Caco-2 (cell line): ENCODE measurements around the gene FITM1. TPM values are rescaled to one million over a fixed set of nuclear protein-coding genes. Genes with fewer than 3 reads are reported as not detected.

ENCODE experiments used
- BruUV-seq: library from RNA; stranded (reverse); fragments of 400-500 nt; replicated peaks from 2 replicates; lab custom pipeline; 2021; lab: Mats Ljungman, UMichigan
- CTCF ChIA-PET: fragments of 300-600 bp; sonication (Branson Sonifier 250); formaldehyde crosslinking; loops from one replicate; lab custom pipeline; 2022; ENCODE audit warnings: antibody characterized with exemption; lab: Charles Lee
- POLR2A ChIA-PET: fragments of 300-600 bp; sonication (Branson Sonifier 250); formaldehyde crosslinking; loops from one replicate; lab custom pipeline; 2022; ENCODE audit warnings: antibody characterized with exemption; lab: Charles Lee
- DNase-seq, 2 experiments: peaks; one replicate each; pipeline versions ENCODE4 v3.0.0 to v3.0.0-alpha.2; 2020 to 2022
- H3K27me3 ChIP-seq: replicated peaks from 2 replicates; pipeline ENCODE4 v1.6.0; 2011; ENCODE audit warnings: low read length; ENCODE audit not compliant: control insufficient read depth, insufficient read depth
- H3K36me3 ChIP-seq: 2 replicates; pipeline ENCODE4 v1.5.1; 2011; ENCODE audit warnings: low read length; ENCODE audit not compliant: control insufficient read depth, insufficient read depth
- H3K4me1 ChIP-seq: fragments of 250-450 bp; sonication (Bioruptor Pico); 2 replicates; pipeline ENCODE4 v1.5.1; 2020; ENCODE audit warnings: mild to moderate bottlenecking
- H3K4me3 ChIP-seq: 2 replicates; pipeline ENCODE4 v1.5.1; 2011; ENCODE audit warnings: low read depth, mild to moderate bottlenecking, control low read depth, low read length
- H3K9me3 ChIP-seq: fragments of 250-450 bp; sonication (Bioruptor Pico); 2 replicates; pipeline ENCODE4 v1.5.1; 2020; ENCODE audit warnings: mild to moderate bottlenecking, moderate library complexity
- H3K27ac Mint-ChIP-seq: one replicate; pipeline ENCODE4 v1.8.0; 2022; ENCODE audit warnings: mixed read lengths; ENCODE audit not compliant: unreplicated experiment
- H3K27me3 Mint-ChIP-seq: one replicate; pipeline ENCODE4 v1.8.0; 2022; ENCODE audit warnings: mixed read lengths; ENCODE audit not compliant: insufficient read depth, unreplicated experiment
- H3K36me3 Mint-ChIP-seq: one replicate; pipeline ENCODE4 v1.8.0; 2022; ENCODE audit warnings: mild to moderate bottlenecking, mixed read lengths; ENCODE audit not compliant: insufficient read depth, unreplicated experiment
- H3K4me1 Mint-ChIP-seq: one replicate; pipeline ENCODE4 v1.8.0; 2022; ENCODE audit warnings: low read depth, mixed read lengths; ENCODE audit not compliant: unreplicated experiment
- H3K4me3 Mint-ChIP-seq: one replicate; pipeline ENCODE4 v1.8.0; 2022; ENCODE audit warnings: mild to moderate bottlenecking, moderate library complexity, mixed read lengths; ENCODE audit not compliant: unreplicated experiment
- H3K9me3 Mint-ChIP-seq: one replicate; pipeline ENCODE4 v1.8.0; 2022; ENCODE audit warnings: mixed read lengths; ENCODE audit not compliant: unreplicated experiment
- intact Hi-C: fragments of 100-400 bp; cut with micrococcal nuclease; formaldehyde crosslinking; loops from one replicate; pipeline ENCODE4 v1.10.0; 2022; ENCODE audit not compliant: unreplicated experiment
- total RNA-seq: library from RNA; stranded (reverse); gene quantifications from 2 replicates; pipeline ENCODE4 v1.2.3, GENCODE V29; 2022
- TF ChIP-seq, protein P1 (sequence below), 2 experiments: fragments of 200-600 bp in 1 of 2; IDR thresholded peaks; 1 replicate in 1 of 2; 2 replicates in 1 of 2; pipeline versions ENCODE4 v1.5.1 to v1.8.0; 2011 to 2022; ENCODE audit warnings: antibody characterized with exemption in 1 of 2, control low read depth in 1 of 2, inconsistent platforms in 1 of 2, low read depth in 1 of 2, low read length in 1 of 2, mild to moderate bottlenecking in 1 of 2, moderate library complexity in 1 of 2; ENCODE audit not compliant: insufficient read depth in 1 of 2, severe bottlenecking in 1 of 2, unreplicated experiment in 1 of 2

The FITM1 gene
- total RNA-seq, 1 experiment from 2014 or later: 0.39 TPM

DNA sequence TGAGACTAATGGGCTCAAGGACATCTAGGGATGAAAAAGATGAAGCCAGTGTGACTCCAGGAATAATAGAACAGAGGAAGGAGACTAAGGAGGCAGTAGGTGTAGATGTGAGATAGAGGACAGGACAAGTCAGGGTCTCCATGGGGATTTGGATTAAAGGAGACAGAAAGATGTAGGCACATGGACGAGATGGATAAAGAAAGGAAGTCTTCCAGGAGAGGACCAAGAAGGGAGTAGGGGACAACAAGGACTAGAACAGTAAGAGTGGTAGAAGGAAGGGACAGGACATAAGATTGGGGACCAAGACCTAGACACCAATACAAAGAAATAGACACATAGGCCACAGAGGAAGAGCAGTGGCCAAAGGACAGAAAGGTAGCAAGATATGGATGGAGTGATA is 43.5 kb upstream of the FITM1 start:
- Histone ChIP-seq H3K9me3 (no peaks in the 10 kb centered on the region), H3K4me1 (peaks cover 5% of the 10 kb centered on the region), H3K27me3 (no peaks in the 10 kb centered on the region), H3K36me3 (no peaks in the 10 kb centered on the region), H3K4me3 (no peak overlapping the region)
- CTCF ChIA-PET: interaction anchor here (1.2 to 1.3 kb wide), 2 partner anchors 22 to 28 kb away, joined by 4 to 5 read pairs; no protein-coding TSS in a partner anchor
- Mint-ChIP-seq H3K4me3 (no peak overlapping the region), H3K9me3 (no peaks in the 10 kb centered on the region), H3K36me3 (peaks cover 5% of the 10 kb centered on the region), H3K27ac (no peak overlapping the region), H3K27me3 (no peaks in the 10 kb centered on the region), H3K4me1 (peaks cover 6% of the 10 kb centered on the region)
- TF ChIP-seq, protein P1, sequence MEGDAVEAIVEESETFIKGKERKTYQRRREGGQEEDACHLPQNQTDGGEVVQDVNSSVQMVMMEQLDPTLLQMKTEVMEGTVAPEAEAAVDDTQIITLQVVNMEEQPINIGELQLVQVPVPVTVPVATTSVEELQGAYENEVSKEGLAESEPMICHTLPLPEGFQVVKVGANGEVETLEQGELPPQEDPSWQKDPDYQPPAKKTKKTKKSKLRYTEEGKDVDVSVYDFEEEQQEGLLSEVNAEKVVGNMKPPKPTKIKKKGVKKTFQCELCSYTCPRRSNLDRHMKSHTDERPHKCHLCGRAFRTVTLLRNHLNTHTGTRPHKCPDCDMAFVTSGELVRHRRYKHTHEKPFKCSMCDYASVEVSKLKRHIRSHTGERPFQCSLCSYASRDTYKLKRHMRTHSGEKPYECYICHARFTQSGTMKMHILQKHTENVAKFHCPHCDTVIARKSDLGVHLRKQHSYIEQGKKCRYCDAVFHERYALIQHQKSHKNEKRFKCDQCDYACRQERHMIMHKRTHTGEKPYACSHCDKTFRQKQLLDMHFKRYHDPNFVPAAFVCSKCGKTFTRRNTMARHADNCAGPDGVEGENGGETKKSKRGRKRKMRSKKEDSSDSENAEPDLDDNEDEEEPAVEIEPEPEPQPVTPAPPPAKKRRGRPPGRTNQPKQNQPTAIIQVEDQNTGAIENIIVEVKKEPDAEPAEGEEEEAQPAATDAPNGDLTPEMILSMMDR (IDR thresholded peaks at IDR 0.05; ENCODE audit: insufficient read depth in 1 of 2, low read depth in 1 of 2, low read length in 1 of 2, severe bottlenecking in 1 of 2, unreplicated experiment in 1 of 2): no peak
- intact Hi-C loops: no loop called here
- POLR2A ChIA-PET: no interaction called here
- no peak for DNase-seq
- BruUV-seq: no TSS peak

DNA sequence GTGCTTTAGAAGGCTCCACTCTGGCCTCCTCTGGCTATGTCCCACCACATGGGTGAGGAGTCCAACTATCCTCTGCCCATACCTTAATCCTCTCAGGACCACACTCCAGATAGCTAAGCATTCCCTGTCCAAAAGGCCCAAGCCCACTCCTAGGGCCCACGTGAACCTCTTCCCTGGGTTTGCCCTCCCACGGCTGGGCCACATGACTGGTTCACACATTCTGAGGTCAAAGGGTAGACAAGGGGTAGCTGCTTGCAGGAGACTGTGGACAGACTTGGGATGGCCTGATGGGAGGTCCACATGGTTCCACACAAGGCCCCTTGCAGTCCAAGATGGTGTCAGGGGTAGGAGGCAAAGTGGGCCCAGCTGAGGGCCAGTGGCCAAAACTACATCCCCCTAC is 42.4 kb upstream of the FITM1 start:
- H3K36me3 Mint-ChIP-seq: peaks cover 6% of the 10 kb centered on the region
- no peaks in the 10 kb centered on the region for H3K27me3 ChIP-seq
- BruUV-seq: no TSS peak
- ChIA-PET CTCF (no interaction called here), POLR2A (no interaction called here)
- DNase-seq: no peak
- H3K27me3 Mint-ChIP-seq: no peaks in the 10 kb centered on the region
- no peaks in the 10 kb centered on the region for H3K36me3 ChIP-seq
- no peaks in the 10 kb centered on the region for H3K9me3 Mint-ChIP-seq
- no peak overlapping the region for H3K4me3 ChIP-seq
- TF ChIP-seq, protein P1 (IDR thresholded peaks at IDR 0.05; ENCODE audit: insufficient read depth in 1 of 2, low read depth in 1 of 2, low read length in 1 of 2, severe bottlenecking in 1 of 2, unreplicated experiment in 1 of 2): no peak
- H3K4me3 Mint-ChIP-seq: no peak overlapping the region
- H3K27ac Mint-ChIP-seq: no peak overlapping the region
- intact Hi-C loops: no loop called here
- H3K9me3 ChIP-seq: no peaks in the 10 kb centered on the region
- peaks cover 10% of the 10 kb centered on the region for H3K4me1 Mint-ChIP-seq
- peaks cover 4% of the 10 kb centered on the region for H3K4me1 ChIP-seq

DNA sequence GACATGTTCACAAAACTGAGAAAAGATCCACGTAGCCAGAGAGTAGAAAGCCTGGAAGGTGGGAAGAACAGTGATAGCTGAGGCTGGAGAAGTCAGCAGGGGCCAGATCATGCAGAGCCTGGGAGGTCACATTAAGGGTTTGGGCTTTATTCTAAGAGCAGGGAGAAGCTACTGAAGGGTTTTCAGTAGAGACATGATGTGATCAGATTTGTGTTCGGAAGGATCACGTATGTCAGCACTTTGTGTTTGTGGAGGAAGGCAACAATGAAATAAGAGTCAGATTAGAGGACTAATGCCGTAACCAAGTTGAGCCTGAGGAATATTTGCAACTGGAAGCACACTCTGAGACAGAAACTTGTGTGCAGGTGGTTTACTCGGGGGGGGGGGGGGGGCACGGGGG is 40.6 kb upstream of the FITM1 start:
- Mint-ChIP-seq H3K27ac (no peak overlapping the region), H3K4me1 (peaks cover 17% of the 10 kb centered on the region), H3K27me3 (no peaks in the 10 kb centered on the region), H3K36me3 (peaks cover 18% of the 10 kb centered on the region), H3K9me3 (no peaks in the 10 kb centered on the region), H3K4me3 (no peak overlapping the region)
- DNase-seq: no peak
- Histone ChIP-seq H3K36me3 (no peaks in the 10 kb centered on the region), H3K27me3 (no peaks in the 10 kb centered on the region), H3K9me3 (no peaks in the 10 kb centered on the region), H3K4me1 (peaks cover 11% of the 10 kb centered on the region), H3K4me3 (no peak overlapping the region)
- TF ChIP-seq, protein P1 (IDR thresholded peaks at IDR 0.05; ENCODE audit: insufficient read depth in 1 of 2, low read depth in 1 of 2, low read length in 1 of 2, severe bottlenecking in 1 of 2, unreplicated experiment in 1 of 2): no peak
- CTCF ChIA-PET: interaction anchor here (0.6 to 6.4 kb wide), 7 partner anchors 9 to 71 kb away, joined by 3 to 129 read pairs (median 5); partner anchors contain the start of genes CARMIL3, DCAF11, IRF9 and NRL
- POLR2A ChIA-PET: no interaction called here
- BruUV-seq: no TSS peak
- intact Hi-C loops: loop anchor here (1.0 to 2.0 kb wide), 2 partner anchors 32 to 75 kb away; no protein-coding TSS in a partner anchor
